Lower lobe of right lung (tissue), 2 donors: ENCODE data around the gene SGSM1. TPM values are rescaled to one million over a fixed set of nuclear protein-coding genes. Genes with fewer than 3 reads are reported as not detected.
A peak's percentile ranks its signal among the peaks of the same experiment; 100 is the strongest.

Experiments
- ATAC-seq, 2 donors: fragments of 200-7000 bp; cut with Tn5 transposase; one replicate each; pipeline ENCODE4 v1.9.1; 2020 to 2022; ENCODE audit warnings: mild to moderate bottlenecking in 2 of 2, moderate library complexity in 2 of 2
- DNase-seq: peaks from one replicate; pipeline ENCODE4 v3.0.0-alpha.2; 2020
- H3K27ac ChIP-seq: fragments of 200-600 bp; one replicate; pipeline ENCODE4 v1.8.0; 2022
- H3K27me3 ChIP-seq: fragments of 200-600 bp; one replicate; pipeline ENCODE4 v1.8.0; 2022; ENCODE audit warnings: low read depth
- H3K36me3 ChIP-seq: fragments of 200-600 bp; one replicate; pipeline ENCODE4 v1.8.0; 2022; ENCODE audit warnings: mild to moderate bottlenecking
- H3K4me1 ChIP-seq: fragments of 200-600 bp; one replicate; pipeline ENCODE4 v1.8.0; 2022
- H3K4me3 ChIP-seq: fragments of 200-600 bp; one replicate; pipeline ENCODE4 v1.8.0; 2022; ENCODE audit warnings: mild to moderate bottlenecking
- H3K9me3 ChIP-seq: fragments of 200-600 bp; one replicate; pipeline ENCODE4 v1.8.0; 2022
- intact Hi-C: fragments of 100-400 bp; cut with DNase I; formaldehyde crosslinking; loops from one replicate; pipeline ENCODE4 v1.11.0; 2022
- long read RNA-seq: library from polyadenylated mRNA; unstranded; transcript quantifications from one replicate; pipeline ENCODE4 v2.0.0, GENCODE V29; 2021
- total RNA-seq: library from RNA; stranded (reverse); fragmentation: NEBNext Ultra II Directional; extraction: Animal tissue kit (Norgen Biotek cat#: 25700); gene quantifications from one replicate; pipeline ENCODE4 v1.2.1, GENCODE V29; 2021
- TF ChIP-seq, protein P1 (sequence below): fragments of 200-600 bp; IDR thresholded peaks from one replicate; pipeline ENCODE4 v1.8.0; 2022; ENCODE audit warnings: antibody characterized with exemption, mild to moderate bottlenecking
- donor health status: DM: no; HTN: yes; CAD: no; lungs with severe emphysema.

Gene SGSM1, protein sequence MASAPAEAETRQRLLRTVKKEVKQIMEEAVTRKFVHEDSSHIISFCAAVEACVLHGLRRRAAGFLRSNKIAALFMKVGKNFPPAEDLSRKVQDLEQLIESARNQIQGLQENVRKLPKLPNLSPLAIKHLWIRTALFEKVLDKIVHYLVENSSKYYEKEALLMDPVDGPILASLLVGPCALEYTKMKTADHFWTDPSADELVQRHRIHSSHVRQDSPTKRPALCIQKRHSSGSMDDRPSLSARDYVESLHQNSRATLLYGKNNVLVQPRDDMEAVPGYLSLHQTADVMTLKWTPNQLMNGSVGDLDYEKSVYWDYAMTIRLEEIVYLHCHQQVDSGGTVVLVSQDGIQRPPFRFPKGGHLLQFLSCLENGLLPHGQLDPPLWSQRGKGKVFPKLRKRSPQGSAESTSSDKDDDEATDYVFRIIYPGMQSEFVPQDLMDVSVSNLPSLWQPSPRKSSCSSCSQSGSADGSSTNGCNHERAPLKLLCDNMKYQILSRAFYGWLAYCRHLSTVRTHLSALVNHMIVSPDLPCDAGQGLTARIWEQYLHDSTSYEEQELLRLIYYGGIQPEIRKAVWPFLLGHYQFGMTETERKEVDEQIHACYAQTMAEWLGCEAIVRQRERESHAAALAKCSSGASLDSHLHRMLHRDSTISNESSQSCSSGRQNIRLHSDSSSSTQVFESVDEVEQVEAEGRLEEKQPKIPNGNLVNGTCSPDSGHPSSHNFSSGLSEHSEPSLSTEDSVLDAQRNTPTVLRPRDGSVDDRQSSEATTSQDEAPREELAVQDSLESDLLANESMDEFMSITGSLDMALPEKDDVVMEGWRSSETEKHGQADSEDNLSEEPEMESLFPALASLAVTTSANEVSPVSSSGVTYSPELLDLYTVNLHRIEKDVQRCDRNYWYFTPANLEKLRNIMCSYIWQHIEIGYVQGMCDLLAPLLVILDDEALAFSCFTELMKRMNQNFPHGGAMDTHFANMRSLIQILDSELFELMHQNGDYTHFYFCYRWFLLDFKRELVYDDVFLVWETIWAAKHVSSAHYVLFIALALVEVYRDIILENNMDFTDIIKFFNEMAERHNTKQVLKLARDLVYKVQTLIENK
- 2.9 TPM for total RNA-seq
- long read RNA-seq, partial matches to known transcripts: 2 of 4 reads
- long read RNA-seq, other reads (novel, unspliced or antisense): 2 of 4 reads

DNA sequence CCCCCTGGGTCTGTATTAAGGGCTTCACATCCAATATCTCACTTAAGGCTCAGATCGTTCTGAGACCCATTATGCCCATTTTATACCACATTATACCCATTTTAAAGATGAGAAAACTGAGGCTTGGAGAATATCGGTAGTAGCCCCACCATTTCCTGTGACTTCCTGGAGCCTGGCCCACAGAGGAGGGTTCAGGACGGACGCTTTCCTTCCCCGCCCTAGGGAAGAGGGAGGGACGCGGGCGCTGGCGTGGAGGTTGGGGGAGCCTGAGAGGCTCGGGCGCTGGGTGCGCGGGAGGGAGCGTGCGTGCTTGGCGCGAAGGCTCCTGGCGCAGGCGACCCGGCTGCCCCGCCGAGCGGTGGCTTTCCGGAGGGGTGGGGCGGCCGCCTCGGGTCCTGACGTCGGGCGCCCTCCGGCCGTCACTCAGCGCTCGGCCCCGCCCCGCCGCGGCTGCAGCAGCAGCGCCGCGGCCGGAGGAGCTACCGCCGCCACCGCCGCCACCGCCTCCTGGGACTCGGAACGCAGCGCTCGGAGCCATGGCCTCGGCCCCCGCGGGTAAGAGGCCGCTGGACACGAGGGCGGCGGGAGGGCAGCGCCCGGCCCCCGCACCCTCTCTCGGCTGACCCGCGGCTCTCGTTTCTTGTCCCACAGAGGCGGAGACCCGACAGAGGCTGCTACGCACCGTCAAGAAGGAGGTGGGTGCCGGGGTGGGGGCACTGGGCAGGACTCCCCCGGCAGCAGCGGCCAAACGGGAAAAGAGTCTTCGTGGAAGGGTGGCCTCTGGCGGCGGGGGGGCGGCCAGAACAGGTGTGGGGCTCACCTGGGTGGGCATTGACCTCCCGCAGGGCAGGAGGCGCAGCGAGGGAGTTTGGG, at the start of gene SGSM1:
SGSM1 (plus strand) TSS at position 422 of the 873 bp plus-strand sequence; CDS start at position 537, 115 bp downstream.
- no peaks in the 10 kb centered on the region for H3K36me3 ChIP-seq
- H3K9me3 ChIP-seq: no peaks in the 10 kb centered on the region
- peak within 1 kb of the TSS; percentile 69 for H3K4me3 ChIP-seq
- peak; percentile 93 to 96 for ATAC-seq
- peak within 1 kb of the TSS; percentile 64 for H3K27ac ChIP-seq
- TF ChIP-seq, protein P1, sequence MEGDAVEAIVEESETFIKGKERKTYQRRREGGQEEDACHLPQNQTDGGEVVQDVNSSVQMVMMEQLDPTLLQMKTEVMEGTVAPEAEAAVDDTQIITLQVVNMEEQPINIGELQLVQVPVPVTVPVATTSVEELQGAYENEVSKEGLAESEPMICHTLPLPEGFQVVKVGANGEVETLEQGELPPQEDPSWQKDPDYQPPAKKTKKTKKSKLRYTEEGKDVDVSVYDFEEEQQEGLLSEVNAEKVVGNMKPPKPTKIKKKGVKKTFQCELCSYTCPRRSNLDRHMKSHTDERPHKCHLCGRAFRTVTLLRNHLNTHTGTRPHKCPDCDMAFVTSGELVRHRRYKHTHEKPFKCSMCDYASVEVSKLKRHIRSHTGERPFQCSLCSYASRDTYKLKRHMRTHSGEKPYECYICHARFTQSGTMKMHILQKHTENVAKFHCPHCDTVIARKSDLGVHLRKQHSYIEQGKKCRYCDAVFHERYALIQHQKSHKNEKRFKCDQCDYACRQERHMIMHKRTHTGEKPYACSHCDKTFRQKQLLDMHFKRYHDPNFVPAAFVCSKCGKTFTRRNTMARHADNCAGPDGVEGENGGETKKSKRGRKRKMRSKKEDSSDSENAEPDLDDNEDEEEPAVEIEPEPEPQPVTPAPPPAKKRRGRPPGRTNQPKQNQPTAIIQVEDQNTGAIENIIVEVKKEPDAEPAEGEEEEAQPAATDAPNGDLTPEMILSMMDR: no peak
- peak; percentile 89 for DNase-seq
- peaks cover 4% of the 10 kb centered on the region for H3K27me3 ChIP-seq
- peaks cover 14% of the 10 kb centered on the region for H3K4me1 ChIP-seq
- intact Hi-C loops: no loop called here

DNA sequence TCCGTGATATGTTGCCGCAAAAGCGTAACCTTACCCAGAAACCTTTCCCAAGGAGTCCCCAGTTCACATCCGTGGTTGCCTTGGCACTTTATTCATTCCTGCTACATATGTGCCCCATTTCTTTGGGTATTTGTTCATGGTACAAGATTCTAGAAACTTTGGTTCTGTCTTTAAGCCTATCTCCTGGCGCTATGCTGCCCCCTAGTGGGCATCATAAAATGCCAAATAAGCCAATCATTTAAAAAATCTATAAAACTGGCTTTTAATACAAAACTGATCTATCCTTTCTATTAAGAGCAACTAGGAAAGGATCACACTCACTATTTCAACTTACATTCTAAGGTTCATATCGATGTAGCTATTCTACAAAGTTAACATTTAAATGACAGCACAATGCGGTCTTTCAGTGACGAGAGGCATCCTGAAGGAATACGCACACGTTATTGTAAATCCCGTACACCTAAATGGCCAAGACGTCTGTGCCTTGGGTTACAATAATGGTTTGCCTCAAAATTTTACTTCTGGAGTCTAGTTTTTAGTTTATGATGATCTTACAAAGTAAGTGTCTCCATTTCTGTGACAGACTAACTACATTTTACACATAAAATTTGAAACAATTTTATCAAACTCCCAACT, 47.7 kb upstream of the SGSM1 start:
- ATAC-seq: peak; percentile 45 to 51
- no peaks in the 10 kb centered on the region for H3K9me3 ChIP-seq
- intact Hi-C loops: loop anchor here (10.0 kb wide), 1 partner anchor 53 kb away; no protein-coding TSS in a partner anchor
- no peak overlapping the region for H3K27ac ChIP-seq
- no peak for DNase-seq
- peaks cover 3% of the 10 kb centered on the region for H3K27me3 ChIP-seq
- H3K36me3 ChIP-seq: no peaks in the 10 kb centered on the region
- no peak overlapping the region for H3K4me3 ChIP-seq
- no peaks in the 10 kb centered on the region for H3K4me1 ChIP-seq
- TF ChIP-seq, protein P1: peak; percentile 81

DNA sequence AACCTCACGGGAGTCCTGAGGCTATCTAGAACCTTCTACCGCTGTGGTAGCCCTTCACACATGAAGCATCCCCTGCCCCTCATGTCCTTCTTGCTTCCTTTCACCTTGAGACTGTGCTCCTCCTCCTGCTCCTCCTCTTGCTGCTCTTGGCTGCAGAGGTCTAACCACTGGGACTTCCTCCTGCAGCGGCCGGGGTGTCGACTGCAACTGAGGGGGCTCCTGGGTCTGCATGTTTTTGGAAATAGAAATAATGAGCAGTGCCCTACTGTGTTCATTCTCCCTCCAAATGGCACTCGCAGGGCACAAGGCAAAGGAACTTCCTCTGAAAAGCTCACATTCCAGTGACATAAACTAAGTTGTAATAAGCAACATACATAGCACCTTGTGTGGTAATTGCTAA, 46.2 kb upstream of the SGSM1 start:
- Histone ChIP-seq H3K9me3 (no peaks in the 10 kb centered on the region), H3K27me3 (peaks cover 8% of the 10 kb centered on the region), H3K4me1 (no peaks in the 10 kb centered on the region), H3K4me3 (no peak overlapping the region), H3K36me3 (no peaks in the 10 kb centered on the region), H3K27ac (no peak overlapping the region)
- no peak for ATAC-seq
- no peak for DNase-seq
- intact Hi-C loops: loop anchor here (10.0 kb wide), 1 partner anchor 55 kb away; no protein-coding TSS in a partner anchor
- TF ChIP-seq, protein P1: no peak

- no peaks in the 10 kb centered on the region for H3K36me3 ChIP-seq
- TF ChIP-seq, protein P1: no peak
- H3K4me3 ChIP-seq: no peak overlapping the region
- ATAC-seq (no peak), DNase-seq (no peak)
- H3K9me3 ChIP-seq: no peaks in the 10 kb centered on the region
- intact Hi-C loops: no loop called here
- peaks cover 9% of the 10 kb centered on the region for H3K27me3 ChIP-seq
- H3K27ac ChIP-seq: no peak overlapping the region
- H3K4me1 ChIP-seq: no peaks in the 10 kb centered on the region
These were observed 45.2 kb upstream of the SGSM1 start for GRCh38 chr22:24760708-24761306.
